VCaP (cell line): ENCODE results near the gene USP5.
A peak's percentile ranks its signal among the peaks of the same experiment; 100 is the strongest.

ENCODE experiments used
- H3K27ac ChIP-seq: fragments of 450-650 bp; 2 replicates; pipeline ENCODE4 v1.5.1; 2017
- CTCF ChIP-seq: fragments of 450-650 bp; conservative IDR thresholded peaks from 2 replicates; pipeline ENCODE4 v1.5.1; 2017; ENCODE audit warnings: mild to moderate bottlenecking, moderate library complexity

Gene USP5, protein sequence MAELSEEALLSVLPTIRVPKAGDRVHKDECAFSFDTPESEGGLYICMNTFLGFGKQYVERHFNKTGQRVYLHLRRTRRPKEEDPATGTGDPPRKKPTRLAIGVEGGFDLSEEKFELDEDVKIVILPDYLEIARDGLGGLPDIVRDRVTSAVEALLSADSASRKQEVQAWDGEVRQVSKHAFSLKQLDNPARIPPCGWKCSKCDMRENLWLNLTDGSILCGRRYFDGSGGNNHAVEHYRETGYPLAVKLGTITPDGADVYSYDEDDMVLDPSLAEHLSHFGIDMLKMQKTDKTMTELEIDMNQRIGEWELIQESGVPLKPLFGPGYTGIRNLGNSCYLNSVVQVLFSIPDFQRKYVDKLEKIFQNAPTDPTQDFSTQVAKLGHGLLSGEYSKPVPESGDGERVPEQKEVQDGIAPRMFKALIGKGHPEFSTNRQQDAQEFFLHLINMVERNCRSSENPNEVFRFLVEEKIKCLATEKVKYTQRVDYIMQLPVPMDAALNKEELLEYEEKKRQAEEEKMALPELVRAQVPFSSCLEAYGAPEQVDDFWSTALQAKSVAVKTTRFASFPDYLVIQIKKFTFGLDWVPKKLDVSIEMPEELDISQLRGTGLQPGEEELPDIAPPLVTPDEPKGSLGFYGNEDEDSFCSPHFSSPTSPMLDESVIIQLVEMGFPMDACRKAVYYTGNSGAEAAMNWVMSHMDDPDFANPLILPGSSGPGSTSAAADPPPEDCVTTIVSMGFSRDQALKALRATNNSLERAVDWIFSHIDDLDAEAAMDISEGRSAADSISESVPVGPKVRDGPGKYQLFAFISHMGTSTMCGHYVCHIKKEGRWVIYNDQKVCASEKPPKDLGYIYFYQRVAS

GRCh38 chr12:6851921-6852650, at the start of gene USP5:
Gene USP5 (plus strand): TSS chr12:6852150. CDS start chr12:6852180, 30 bp downstream.
- H3K27ac ChIP-seq, result peak within 1 kb of the TSS; percentile 87
- no peak for TF ChIP-seq CTCF

DNA sequence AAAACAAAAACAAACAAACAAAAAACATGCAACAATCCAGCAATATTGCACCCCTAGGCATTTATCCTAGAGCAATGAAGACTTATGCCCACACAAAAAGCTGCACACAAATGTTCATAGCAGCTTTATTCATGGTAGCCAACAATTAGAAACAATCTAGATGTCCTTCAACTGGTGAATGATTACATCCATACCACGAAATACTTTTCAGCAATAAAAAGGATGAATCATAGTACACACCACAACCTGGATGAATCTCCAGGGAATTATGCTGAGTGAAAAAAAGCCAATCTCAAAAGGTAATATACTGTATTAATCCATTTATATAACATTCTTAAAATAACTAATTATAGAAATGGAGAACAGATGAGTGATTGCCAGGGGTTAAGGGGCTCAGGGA, 44.8 kb upstream of the USP5 start:
- no peak for TF ChIP-seq CTCF
- H3K27ac ChIP-seq, result no peak overlapping the region

DNA sequence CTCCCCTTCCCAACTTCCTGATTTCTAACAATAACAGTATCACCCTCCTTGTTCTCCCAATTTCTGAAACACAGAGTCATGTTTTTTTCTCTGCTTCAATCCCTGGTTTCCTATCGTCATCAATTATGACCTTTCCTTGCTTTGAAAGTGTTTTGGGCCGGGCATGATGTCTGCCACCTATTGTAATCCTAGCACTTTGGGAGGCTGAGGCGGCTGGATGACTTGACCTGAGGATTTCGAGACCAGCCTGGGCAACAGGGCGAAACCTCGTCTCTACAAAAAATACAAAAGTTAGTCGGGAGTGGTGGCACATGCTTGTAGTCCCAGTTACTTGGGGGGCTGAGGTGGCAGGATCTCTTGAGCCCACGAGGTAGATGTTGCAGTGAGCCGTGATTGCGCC, 42.9 kb upstream of the USP5 start:
- no peak for TF ChIP-seq CTCF
- no peak overlapping the region for H3K27ac ChIP-seq

- H3K27ac ChIP-seq, result no peak overlapping the region
- no peak for TF ChIP-seq CTCF
Measured at GRCh38 chr12:6810758-6811157, 41.2 kb upstream of the USP5 start.

DNA sequence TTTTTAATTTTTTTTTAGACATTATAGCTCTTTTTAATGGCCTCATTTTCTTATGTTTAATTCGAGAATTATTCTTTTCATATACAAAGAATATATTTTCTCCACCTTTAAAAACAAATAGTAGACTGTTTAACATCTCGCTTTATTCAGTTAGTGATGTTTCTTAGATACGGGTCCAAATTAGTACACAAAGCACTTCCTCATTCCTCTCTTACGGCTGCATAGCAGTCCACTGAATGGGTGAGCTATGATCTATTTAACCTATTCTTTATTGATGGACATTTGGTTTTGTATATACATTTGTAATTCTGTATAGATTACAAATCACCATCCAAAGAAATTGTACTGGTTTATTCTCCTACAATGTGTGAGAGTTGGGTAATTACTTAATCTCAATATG, 38.6 kb upstream of the USP5 start:
- no peak for TF ChIP-seq CTCF
- no peak overlapping the region for H3K27ac ChIP-seq

GRCh38 chr12:6816598-6816997, 35.4 kb upstream of the USP5 start:
- no peak overlapping the region for H3K27ac ChIP-seq
- TF ChIP-seq CTCF, result no peak

DNA sequence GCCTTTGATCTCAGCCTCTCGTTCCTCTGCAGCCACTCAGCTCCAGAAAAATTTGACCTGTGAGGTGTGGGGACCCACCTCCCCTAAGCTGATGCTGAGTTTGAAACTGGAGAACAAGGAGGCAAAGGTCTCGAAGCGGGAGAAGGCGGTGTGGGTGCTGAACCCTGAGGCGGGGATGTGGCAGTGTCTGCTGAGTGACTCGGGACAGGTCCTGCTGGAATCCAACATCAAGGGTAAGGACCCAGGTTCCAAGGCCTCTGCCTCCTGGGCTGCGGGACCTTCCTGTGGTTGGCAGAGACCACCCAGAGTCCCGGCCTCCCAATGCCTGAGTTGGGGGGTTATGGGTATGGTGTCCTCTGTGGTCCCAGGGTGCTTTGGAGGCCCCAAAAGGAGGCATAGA, 34.9 kb upstream of the USP5 start:
- no peak overlapping the region for H3K27ac ChIP-seq
- TF ChIP-seq CTCF, result no peak
